ENCODE measurements around the gene GLDN.

- TF ChIP-seq POLR2AphosphoS5 (IDR thresholded peaks at IDR 0.05; ENCODE audit: borderline replicate concordance, low read depth, low read length) = no peak
- no peak for TF ChIP-seq EZH2 (IDR thresholded peaks at IDR 0.05)
These were observed 6.4 kb upstream of the GLDN start for GRCh38 chr15:51335087-51335486.
